SK-N-SH treated with all-trans-retinoic acid at 6 μM for 48 hours (cell line): Measurements from ENCODE around the gene IL20RB.
A peak's percentile ranks its signal among the peaks of the same experiment; 100 is the strongest.
"Not testable (repeated sequence)": the region's sequence is repeated elsewhere in the genome, so short reads cannot be mapped to it uniquely, and the experiment has no call there.

Experiments
- ATAC-seq: fragments of 200-7000 bp; cut with Tn5 transposase; 3 replicates; pipeline ENCODE4 v1.9.1; 2020; ENCODE audit warnings: mild to moderate bottlenecking, moderate library complexity
- ARNTL ChIP-seq: fragments of 450-650 bp; formaldehyde crosslinking; IDR thresholded peaks from 2 replicates; pipeline ENCODE4 v1.5.0; 2020; ENCODE audit warnings: low read depth, mild to moderate bottlenecking, moderate library complexity, borderline replicate concordance
- BACH2 ChIP-seq: fragments of 250-450 bp; sonication (Bioruptor Pico); IDR thresholded peaks from 2 replicates; pipeline ENCODE4 v1.9.0; 2021; ENCODE audit warnings: mild to moderate bottlenecking, borderline replicate concordance
- ESRRG ChIP-seq: fragments of 250-450 bp; sonication (Bioruptor Pico); IDR thresholded peaks from 2 replicates; pipeline ENCODE4 v1.6.1; 2021; ENCODE audit warnings: mild to moderate bottlenecking
- GLIS3 ChIP-seq: fragments of 250-450 bp; sonication (Bioruptor Pico); IDR thresholded peaks from 2 replicates; pipeline ENCODE4 v1.5.0; 2020; ENCODE audit warnings: mild to moderate bottlenecking, moderate library complexity
- ISL1 ChIP-seq: fragments of 250-450 bp; sonication (Bioruptor Pico); IDR thresholded peaks from 2 replicates; pipeline ENCODE4 v2.1.2; 2022; ENCODE audit warnings: mild to moderate bottlenecking, moderate library complexity
- OSR1 ChIP-seq: fragments of 250-450 bp; sonication (Bioruptor Pico); IDR thresholded peaks from 2 replicates; pipeline ENCODE4 v1.8.0; 2022; ENCODE audit warnings: moderate library complexity, mild to moderate bottlenecking, inconsistent platforms
- PPARA ChIP-seq: fragments of 250-450 bp; sonication (Bioruptor Pico); IDR thresholded peaks from 2 replicates; pipeline ENCODE4 v1.5.0; 2020; ENCODE audit warnings: mild to moderate bottlenecking, borderline replicate concordance
- RARB ChIP-seq: fragments of 250-450 bp; sonication (Bioruptor Pico); IDR thresholded peaks from 2 replicates; pipeline ENCODE4 v1.8.0; 2021; ENCODE audit warnings: mild to moderate bottlenecking, moderate library complexity
- SNAI2 ChIP-seq: fragments of 250-450 bp; sonication (Bioruptor Pico); IDR thresholded peaks from 2 replicates; pipeline ENCODE4 v1.5.0; 2020; ENCODE audit warnings: mild to moderate bottlenecking, moderate library complexity
- TCF4 ChIP-seq: fragments of 250-450 bp; sonication (Bioruptor Pico); IDR thresholded peaks from 2 replicates; pipeline ENCODE4 v1.8.0; 2021; ENCODE audit warnings: mild to moderate bottlenecking, moderate library complexity, borderline replicate concordance
- ZC3H10 ChIP-seq: fragments of 250-450 bp; sonication (Bioruptor Pico); IDR thresholded peaks from 2 replicates; pipeline ENCODE4 v1.5.1; 2021; ENCODE audit warnings: mild to moderate bottlenecking, moderate library complexity
- ZFP3 ChIP-seq: fragments of 250-450 bp; sonication (Bioruptor Pico); IDR thresholded peaks from 2 replicates; pipeline ENCODE4 v1.5.0; 2020; ENCODE audit warnings: mild to moderate bottlenecking, moderate library complexity
- ZFP30 ChIP-seq: fragments of 450-650 bp; formaldehyde crosslinking; IDR thresholded peaks from 2 replicates; pipeline ENCODE4 v1.5.0; 2022; ENCODE audit warnings: mild to moderate bottlenecking, moderate library complexity
- ZNF70 ChIP-seq: fragments of 450-650 bp; formaldehyde crosslinking; IDR thresholded peaks from 2 replicates; pipeline ENCODE4 v1.5.0; 2020; ENCODE audit warnings: mild to moderate bottlenecking, moderate library complexity
- ZNF8 ChIP-seq: fragments of 450-650 bp; formaldehyde crosslinking; IDR thresholded peaks from 2 replicates; pipeline ENCODE4 v1.5.0; 2020; ENCODE audit warnings: mild to moderate bottlenecking, moderate library complexity
- TF ChIP-seq, protein P1 (sequence below): fragments of 250-450 bp; sonication (Bioruptor Pico); IDR thresholded peaks from 2 replicates; pipeline ENCODE4 v1.8.0; 2021; ENCODE audit warnings: low read depth, mild to moderate bottlenecking, moderate library complexity, borderline replicate concordance
- TF ChIP-seq, protein P2 (sequence below): fragments of 250-450 bp; sonication (Bioruptor Pico); IDR thresholded peaks from 2 replicates; pipeline ENCODE4 v1.8.0; 2020; ENCODE audit warnings: mild to moderate bottlenecking, moderate library complexity, borderline replicate concordance
- TF ChIP-seq, protein P3 (sequence below): fragments of 250-450 bp; sonication (Bioruptor Pico); IDR thresholded peaks from 2 replicates; pipeline ENCODE4 v1.5.1; 2021; ENCODE audit warnings: mild to moderate bottlenecking, moderate library complexity
- TF ChIP-seq, protein P4 (sequence below): fragments of 250-450 bp; sonication (Bioruptor Pico); IDR thresholded peaks from 2 replicates; pipeline ENCODE4 v1.5.0; 2020; ENCODE audit warnings: mild to moderate bottlenecking, moderate library complexity
- TF ChIP-seq, protein P5 (sequence below): fragments of 250-450 bp; sonication (Bioruptor Pico); IDR thresholded peaks from 2 replicates; pipeline ENCODE4 v1.5.1; 2020; ENCODE audit warnings: low read depth, mild to moderate bottlenecking, moderate library complexity

IL20RB gene

DNA sequence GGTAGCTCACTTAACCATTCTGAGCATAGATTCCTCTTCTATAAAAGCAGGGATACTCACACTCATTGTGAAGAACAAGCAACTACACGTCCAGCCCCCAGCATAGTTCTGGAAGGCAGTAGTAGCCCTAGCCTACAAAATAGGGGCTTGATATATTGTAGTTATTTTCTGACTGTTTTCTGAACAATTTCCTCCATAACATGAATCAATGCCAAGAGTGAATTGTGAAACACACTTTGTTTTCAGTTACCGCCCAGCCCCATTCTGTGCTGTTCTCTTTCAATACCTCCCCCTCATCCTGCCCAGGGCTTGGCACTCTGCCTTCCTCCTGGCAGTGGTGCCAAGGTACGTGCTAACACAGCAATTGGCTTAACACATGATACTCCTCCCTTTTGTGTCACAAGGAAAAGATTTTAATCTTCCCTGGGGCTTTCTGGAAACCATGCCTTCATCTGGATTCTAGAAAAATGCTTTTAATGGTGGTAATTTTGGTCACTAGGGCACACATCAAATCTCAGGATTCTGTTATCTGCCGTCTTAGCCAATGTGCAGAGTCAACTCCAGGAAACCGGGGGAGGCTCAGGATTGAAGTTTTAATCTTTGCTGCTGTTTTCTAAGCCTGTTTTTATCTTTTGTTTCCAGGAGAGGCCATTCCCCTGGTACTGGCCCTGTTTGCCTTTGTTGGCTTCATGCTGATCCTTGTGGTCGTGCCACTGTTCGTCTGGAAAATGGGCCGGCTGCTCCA, 37.2 kb downstream of the IL20RB start:
- TF ChIP-seq ISL1 (no peak), ESRRG (CRISPR knock-in tag) (no peak), PPARA (no peak), ZC3H10 (CRISPR knock-in tag) (no peak)
- ATAC-seq = peak; percentile 49

DNA sequence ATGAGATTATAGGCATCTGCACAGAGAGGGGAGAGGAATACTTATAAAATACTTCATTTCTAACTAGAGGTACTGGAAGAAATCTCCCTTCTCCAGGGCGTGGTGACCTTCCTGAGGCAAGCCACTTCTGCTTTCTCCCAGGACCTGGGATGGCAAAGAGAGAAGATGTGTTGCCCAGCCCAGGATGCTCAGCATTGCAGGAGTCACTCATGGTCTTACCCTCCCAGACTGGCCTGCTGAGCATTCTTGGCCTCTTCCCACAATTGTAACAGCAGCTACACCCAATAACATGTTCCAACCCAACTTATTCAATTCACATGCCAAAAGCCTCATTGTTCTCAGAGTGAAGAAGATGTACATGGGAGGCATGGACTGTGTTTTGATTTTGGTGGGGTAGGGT, 37.9 kb downstream of the IL20RB start:
- ATAC-seq = no peak
- TF ChIP-seq OSR1 (CRISPR knock-in tag) = no peak
- TF ChIP-seq, protein P1, sequence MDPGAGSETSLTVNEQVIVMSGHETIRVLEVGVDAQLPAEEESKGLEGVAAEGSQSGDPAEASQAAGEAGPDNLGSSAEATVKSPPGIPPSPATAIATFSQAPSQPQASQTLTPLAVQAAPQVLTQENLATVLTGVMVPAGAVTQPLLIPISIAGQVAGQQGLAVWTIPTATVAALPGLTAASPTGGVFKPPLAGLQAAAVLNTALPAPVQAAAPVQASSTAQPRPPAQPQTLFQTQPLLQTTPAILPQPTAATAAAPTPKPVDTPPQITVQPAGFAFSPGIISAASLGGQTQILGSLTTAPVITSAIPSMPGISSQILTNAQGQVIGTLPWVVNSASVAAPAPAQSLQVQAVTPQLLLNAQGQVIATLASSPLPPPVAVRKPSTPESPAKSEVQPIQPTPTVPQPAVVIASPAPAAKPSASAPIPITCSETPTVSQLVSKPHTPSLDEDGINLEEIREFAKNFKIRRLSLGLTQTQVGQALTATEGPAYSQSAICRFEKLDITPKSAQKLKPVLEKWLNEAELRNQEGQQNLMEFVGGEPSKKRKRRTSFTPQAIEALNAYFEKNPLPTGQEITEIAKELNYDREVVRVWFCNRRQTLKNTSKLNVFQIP (CRISPR knock-in tag) = no peak
- no peak for TF ChIP-seq GLIS3 (CRISPR knock-in tag)
- no peak for TF ChIP-seq ISL1
- TF ChIP-seq ESRRG (CRISPR knock-in tag) = no peak
- no peak for TF ChIP-seq ZFP30
- TF ChIP-seq, protein P2, sequence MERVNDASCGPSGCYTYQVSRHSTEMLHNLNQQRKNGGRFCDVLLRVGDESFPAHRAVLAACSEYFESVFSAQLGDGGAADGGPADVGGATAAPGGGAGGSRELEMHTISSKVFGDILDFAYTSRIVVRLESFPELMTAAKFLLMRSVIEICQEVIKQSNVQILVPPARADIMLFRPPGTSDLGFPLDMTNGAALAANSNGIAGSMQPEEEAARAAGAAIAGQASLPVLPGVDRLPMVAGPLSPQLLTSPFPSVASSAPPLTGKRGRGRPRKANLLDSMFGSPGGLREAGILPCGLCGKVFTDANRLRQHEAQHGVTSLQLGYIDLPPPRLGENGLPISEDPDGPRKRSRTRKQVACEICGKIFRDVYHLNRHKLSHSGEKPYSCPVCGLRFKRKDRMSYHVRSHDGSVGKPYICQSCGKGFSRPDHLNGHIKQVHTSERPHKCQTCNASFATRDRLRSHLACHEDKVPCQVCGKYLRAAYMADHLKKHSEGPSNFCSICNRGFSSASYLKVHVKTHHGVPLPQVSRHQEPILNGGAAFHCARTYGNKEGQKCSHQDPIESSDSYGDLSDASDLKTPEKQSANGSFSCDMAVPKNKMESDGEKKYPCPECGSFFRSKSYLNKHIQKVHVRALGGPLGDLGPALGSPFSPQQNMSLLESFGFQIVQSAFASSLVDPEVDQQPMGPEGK (CRISPR knock-in tag) = no peak
- no peak for TF ChIP-seq SNAI2 (CRISPR knock-in tag)
- TF ChIP-seq BACH2 (CRISPR knock-in tag) = no peak
- no peak for TF ChIP-seq RARB (CRISPR knock-in tag)
- TF ChIP-seq, protein P3, sequence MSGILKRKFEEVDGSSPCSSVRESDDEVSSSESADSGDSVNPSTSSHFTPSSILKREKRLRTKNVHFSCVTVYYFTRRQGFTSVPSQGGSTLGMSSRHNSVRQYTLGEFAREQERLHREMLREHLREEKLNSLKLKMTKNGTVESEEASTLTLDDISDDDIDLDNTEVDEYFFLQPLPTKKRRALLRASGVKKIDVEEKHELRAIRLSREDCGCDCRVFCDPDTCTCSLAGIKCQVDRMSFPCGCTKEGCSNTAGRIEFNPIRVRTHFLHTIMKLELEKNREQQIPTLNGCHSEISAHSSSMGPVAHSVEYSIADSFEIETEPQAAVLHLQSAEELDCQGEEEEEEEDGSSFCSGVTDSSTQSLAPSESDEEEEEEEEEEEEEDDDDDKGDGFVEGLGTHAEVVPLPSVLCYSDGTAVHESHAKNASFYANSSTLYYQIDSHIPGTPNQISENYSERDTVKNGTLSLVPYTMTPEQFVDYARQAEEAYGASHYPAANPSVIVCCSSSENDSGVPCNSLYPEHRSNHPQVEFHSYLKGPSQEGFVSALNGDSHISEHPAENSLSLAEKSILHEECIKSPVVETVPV (CRISPR knock-in tag) = no peak
- no peak for TF ChIP-seq ZNF8
- no peak for TF ChIP-seq ZNF70 (CRISPR knock-in tag)
- TF ChIP-seq PPARA = no peak
- TF ChIP-seq TCF4 = no peak
- TF ChIP-seq, protein P4, sequence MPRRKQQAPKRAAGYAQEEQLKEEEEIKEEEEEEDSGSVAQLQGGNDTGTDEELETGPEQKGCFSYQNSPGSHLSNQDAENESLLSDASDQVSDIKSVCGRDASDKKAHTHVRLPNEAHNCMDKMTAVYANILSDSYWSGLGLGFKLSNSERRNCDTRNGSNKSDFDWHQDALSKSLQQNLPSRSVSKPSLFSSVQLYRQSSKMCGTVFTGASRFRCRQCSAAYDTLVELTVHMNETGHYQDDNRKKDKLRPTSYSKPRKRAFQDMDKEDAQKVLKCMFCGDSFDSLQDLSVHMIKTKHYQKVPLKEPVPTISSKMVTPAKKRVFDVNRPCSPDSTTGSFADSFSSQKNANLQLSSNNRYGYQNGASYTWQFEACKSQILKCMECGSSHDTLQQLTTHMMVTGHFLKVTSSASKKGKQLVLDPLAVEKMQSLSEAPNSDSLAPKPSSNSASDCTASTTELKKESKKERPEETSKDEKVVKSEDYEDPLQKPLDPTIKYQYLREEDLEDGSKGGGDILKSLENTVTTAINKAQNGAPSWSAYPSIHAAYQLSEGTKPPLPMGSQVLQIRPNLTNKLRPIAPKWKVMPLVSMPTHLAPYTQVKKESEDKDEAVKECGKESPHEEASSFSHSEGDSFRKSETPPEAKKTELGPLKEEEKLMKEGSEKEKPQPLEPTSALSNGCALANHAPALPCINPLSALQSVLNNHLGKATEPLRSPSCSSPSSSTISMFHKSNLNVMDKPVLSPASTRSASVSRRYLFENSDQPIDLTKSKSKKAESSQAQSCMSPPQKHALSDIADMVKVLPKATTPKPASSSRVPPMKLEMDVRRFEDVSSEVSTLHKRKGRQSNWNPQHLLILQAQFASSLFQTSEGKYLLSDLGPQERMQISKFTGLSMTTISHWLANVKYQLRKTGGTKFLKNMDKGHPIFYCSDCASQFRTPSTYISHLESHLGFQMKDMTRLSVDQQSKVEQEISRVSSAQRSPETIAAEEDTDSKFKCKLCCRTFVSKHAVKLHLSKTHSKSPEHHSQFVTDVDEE (CRISPR knock-in tag) = no peak
- TF ChIP-seq, protein P5, sequence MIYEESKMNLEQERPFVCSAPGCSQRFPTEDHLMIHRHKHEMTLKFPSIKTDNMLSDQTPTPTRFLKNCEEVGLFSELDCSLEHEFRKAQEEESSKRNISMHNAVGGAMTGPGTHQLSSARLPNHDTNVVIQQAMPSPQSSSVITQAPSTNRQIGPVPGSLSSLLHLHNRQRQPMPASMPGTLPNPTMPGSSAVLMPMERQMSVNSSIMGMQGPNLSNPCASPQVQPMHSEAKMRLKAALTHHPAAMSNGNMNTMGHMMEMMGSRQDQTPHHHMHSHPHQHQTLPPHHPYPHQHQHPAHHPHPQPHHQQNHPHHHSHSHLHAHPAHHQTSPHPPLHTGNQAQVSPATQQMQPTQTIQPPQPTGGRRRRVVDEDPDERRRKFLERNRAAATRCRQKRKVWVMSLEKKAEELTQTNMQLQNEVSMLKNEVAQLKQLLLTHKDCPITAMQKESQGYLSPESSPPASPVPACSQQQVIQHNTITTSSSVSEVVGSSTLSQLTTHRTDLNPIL = no peak
- TF ChIP-seq ZFP3 (CRISPR knock-in tag) = no peak
- TF ChIP-seq ZC3H10 (CRISPR knock-in tag) = no peak
- TF ChIP-seq ARNTL (CRISPR knock-in tag) = no peak

DNA sequence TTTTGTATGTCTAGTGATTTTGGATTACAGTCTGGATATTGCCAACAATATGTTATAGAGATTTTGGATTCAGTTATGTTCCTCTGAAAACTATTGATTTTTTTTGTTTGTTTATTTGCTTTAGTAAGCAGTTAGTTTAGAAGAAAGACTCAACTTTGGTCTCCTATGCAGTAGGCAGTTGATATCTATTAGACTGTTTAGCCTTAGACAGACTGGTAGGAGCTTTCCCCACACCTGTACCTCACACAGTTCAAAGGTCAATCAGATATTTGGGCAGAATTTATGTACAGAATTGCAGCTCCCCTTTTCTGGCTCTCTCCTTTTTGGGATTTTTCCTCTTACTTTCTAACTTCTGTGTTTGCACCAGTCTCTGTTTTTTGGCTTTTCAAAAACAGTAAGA, 42.3 kb downstream of the IL20RB start:
- no peak for ATAC-seq
- TF ChIP-seq TCF4 = no peak

DNA sequence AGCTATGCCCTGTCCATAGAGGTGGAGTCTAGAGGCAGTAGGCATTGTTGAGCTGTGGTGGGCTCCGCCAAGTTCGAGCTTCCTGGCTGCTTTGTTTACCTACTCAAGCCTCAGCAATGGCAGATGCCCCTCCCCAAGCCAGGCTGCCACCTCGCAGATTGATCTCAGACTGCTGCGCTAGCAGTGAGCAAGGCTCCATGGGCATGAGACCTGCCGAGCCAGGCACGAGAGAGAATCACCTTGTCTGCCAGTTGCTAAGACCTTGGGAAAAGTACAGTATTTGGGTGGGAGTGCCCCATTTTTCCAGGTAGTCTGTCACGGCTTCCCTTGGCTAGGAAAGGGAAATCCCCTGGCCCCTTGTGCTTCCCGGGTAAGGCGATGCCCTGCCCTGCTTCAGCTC, 49.6 kb downstream of the IL20RB start:
- not testable (repeated sequence) for ATAC-seq
